ENCODE data around the gene NAT9.

DNA sequence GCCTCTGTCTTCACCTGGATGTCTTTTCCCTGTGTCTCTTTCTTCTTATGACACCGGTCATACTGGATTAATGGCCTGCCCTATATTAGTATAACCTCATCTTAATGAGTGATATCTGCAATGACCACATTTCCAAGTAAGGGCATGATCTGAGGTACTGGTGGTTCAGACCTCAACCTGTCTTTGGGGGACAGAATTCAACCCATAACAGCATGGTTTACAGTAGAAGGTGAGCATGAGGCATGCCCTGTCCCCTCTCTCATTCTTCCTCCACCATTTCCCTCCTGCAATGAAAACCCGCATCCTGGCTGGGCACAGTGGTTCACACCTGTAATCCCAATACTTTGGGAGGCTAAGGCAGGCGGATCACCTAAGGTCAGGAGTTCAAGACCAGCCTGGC, 41.9 kb downstream of the NAT9 start:
- TF ChIP-seq, protein P1, sequence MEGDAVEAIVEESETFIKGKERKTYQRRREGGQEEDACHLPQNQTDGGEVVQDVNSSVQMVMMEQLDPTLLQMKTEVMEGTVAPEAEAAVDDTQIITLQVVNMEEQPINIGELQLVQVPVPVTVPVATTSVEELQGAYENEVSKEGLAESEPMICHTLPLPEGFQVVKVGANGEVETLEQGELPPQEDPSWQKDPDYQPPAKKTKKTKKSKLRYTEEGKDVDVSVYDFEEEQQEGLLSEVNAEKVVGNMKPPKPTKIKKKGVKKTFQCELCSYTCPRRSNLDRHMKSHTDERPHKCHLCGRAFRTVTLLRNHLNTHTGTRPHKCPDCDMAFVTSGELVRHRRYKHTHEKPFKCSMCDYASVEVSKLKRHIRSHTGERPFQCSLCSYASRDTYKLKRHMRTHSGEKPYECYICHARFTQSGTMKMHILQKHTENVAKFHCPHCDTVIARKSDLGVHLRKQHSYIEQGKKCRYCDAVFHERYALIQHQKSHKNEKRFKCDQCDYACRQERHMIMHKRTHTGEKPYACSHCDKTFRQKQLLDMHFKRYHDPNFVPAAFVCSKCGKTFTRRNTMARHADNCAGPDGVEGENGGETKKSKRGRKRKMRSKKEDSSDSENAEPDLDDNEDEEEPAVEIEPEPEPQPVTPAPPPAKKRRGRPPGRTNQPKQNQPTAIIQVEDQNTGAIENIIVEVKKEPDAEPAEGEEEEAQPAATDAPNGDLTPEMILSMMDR (conservative IDR thresholded peaks at IDR 0.05; ENCODE audit: low read depth, low read length), result no peak
- TF ChIP-seq POLR2A (IDR thresholded peaks at IDR 0.05; ENCODE audit: low read depth, low read length) (no peak), RFX5 (IDR thresholded peaks at IDR 0.05; ENCODE audit: low read depth, low read length) (no peak), NFE2L2 (IDR thresholded peaks at IDR 0.05; ENCODE audit: low read depth, low read length) (no peak), MAZ (IDR thresholded peaks at IDR 0.05; ENCODE audit: borderline replicate concordance, low read depth, low read length) (no peak)

All from IMR-90 (cell line).